ENCODE measurements around the gene UBE2J2. TPM values are rescaled to one million over a fixed set of nuclear protein-coding genes. Genes with fewer than 3 reads are reported as not detected.

Gene UBE2J2
- total RNA-seq, 1 experiment from 2014 or later = 83.4 TPM

DNA sequence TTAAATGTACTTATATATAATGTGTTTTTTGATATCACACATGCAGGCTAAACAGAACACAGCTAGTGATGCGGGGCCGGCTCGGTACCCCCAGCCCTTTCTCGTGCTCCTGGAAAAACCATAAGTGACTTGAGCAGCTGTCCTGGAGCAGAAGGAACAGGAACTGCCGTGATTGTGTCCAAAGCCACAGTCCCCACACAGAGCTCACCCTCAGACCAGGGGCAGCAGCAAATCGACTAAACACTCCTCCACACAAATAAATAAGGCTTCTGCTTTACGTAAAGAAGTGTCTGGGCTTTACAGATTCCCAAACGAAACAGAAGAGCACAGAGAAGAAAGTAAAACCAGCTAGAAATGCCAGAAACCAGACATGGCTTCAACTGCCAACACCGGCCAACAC is 9.6 kb downstream of the UBE2J2 start:
- Histone ChIP-seq H3K79me2 (ENCODE audit: insufficient read depth, low read length) (no peaks in the 10 kb centered on the region; the same call in 1 of the 2 replicates), H2AFZ (ENCODE audit: low read length) (no peak overlapping the region), H2BK20ac (ENCODE audit: low read depth, low read length, poor library complexity, severe bottlenecking) (no peak overlapping the region), H2BK12ac (ENCODE audit: insufficient read length, low read depth, low read length) (no peak overlapping the region), H2AK5ac (ENCODE audit: insufficient read length, low read length) (no peak overlapping the region), H3K14ac (ENCODE audit: insufficient read depth, low read length) (no peak overlapping the region), H3K9me3 (ENCODE audit: control insufficient read depth, low read depth, low read length) (no peaks in the 10 kb centered on the region), H3K27me3 (ENCODE audit: insufficient read depth, low read length) (no peaks in the 10 kb centered on the region), H2BK15ac (ENCODE audit: low read depth, low read length) (no peak overlapping the region), H2BK120ac (ENCODE audit: low read depth, low read length, poor library complexity, severe bottlenecking) (no peak overlapping the region), H3K56ac (ENCODE audit: insufficient read length, low read depth, low read length) (no peak overlapping the region), H3K4ac (ENCODE audit: low read depth, low read length) (no peak overlapping the region), H4K5ac (ENCODE audit: insufficient read length, low read depth, low read length) (no peak overlapping the region), H3K9ac (ENCODE audit: extremely low read depth, insufficient read length, low read length) (no peak overlapping the region), H3T11ph (ENCODE audit: low read length) (no peak overlapping the region), H3K4me2 (ENCODE audit: insufficient read depth, insufficient read length, low read length) (no peak overlapping the region), H3K23me2 (ENCODE audit: insufficient read length, low read depth, low read length, poor library complexity, severe bottlenecking) (no peaks in the 10 kb centered on the region), H4K8ac (replicated peaks; ENCODE audit: insufficient read length, low read depth, low read length) (no peak overlapping the region), H3K18ac (ENCODE audit: insufficient read length, low read depth, low read length) (no peak overlapping the region), H2BK5ac (ENCODE audit: insufficient read length, low read length) (no peak overlapping the region), H4K91ac (ENCODE audit: insufficient read length, low read depth, low read length) (no peak overlapping the region), H3K4me1 (ENCODE audit: insufficient read depth, low read length) (no peaks in the 10 kb centered on the region), H4K20me1 (ENCODE audit: control insufficient read depth, insufficient read depth, insufficient read length) (no peaks in the 10 kb centered on the region), H3K23ac (ENCODE audit: insufficient read length, low read depth, low read length) (no peak overlapping the region), H3K27ac (ENCODE audit: insufficient read length, low read depth, low read length) (no peak overlapping the region), H3K79me1 (ENCODE audit: insufficient read depth, low read depth, low read length, poor library complexity, severe bottlenecking) (no peaks in the 10 kb centered on the region)
- DNase-seq = no peak
- WGBS (ENCODE audit: extremely low coverage, insufficient read length, low lambda C conversion rate) = no CpG with 5 or more reads among the region's 9 CpGs
- H3K4me1 Mint-ChIP-seq = peaks cover 0 to 3% of the 10 kb centered on the region in 2 experiments; a peak in 2 of 4 replicates
- TF ChIP-seq CTCF (conservative IDR thresholded peaks at IDR 0.05) = no peak
- H3K4me3 Mint-ChIP-seq = no peak overlapping the region
- H3K9me3 Mint-ChIP-seq = no peaks in the 10 kb centered on the region
- H3K27ac Mint-ChIP-seq = no peak overlapping the region
- H3K36me3 Mint-ChIP-seq (ENCODE audit: insufficient read depth in 1 of 3, low read depth in 3 of 3) = peaks cover 43 to 74% (median 64%) of the 10 kb centered on the region in 3 experiments; a peak in 6 of 7 replicates
- H3K27me3 Mint-ChIP-seq (ENCODE audit: low read depth) = peaks cover 3% of the 10 kb centered on the region; the same call in 1 of the 2 replicates

Measured in H9 (cell line).